Measurements from ENCODE around the gene DPH3. TPM values are rescaled to one million over a fixed set of nuclear protein-coding genes. Genes with fewer than 3 reads are reported as not detected.

DPH3 gene
- total and polyA plus RNA-seq, 2 donors (not counting 3 experiments of a cell fraction or from before 2014, with no cell fraction given) = 7.7 to 28.7 TPM

DNA sequence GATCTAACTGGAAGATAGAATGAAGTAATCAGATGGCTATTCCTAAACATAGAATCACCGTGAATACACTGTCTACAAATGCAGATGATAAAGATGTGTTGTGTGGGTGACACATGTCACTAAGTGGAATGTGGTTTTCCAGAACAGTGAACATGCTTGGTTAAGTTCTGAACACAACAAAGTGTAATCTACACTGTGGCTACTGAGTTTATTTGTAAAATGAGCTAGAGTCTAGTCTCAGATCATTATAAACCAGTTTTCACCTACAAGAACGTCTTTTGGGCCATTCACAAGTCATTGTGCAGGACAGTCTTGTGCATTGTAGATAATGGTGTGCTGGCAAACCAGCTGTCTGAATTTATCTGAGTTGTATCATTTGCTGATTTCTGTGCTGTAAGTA lies 35.6 kb upstream of the DPH3 start:
- intact Hi-C loops (cut with micrococcal nuclease) (no loop called here), dilution Hi-C loops (cut with MboI; ENCODE audit: extremely low pct_ligation_motif_present, low sequenced_read_pairs) (no loop called here)
- no peaks in the 10 kb centered on the region for H3K9me3 ChIP-seq (replicated peaks; ENCODE audit: control insufficient read depth, insufficient read depth, low read length)
- no TSS peak for BruUV-seq (replicated peaks)
- no peak overlapping the region for H3K9ac ChIP-seq (replicated peaks; ENCODE audit: extremely low read depth, insufficient read depth, low read length)
- no peaks in the 10 kb centered on the region for H3K9me1 ChIP-seq (replicated peaks; ENCODE audit: control insufficient read depth, extremely low read depth, insufficient read depth, low read length)
- ChIA-PET CTCF (interaction anchor here (1.0 to 2.0 kb wide), 2 partner anchors 10 to 250 kb away, joined by 3 to 12 read pairs; no protein-coding TSS in a partner anchor), POLR2A (no interaction called here)
- no peaks in the 10 kb centered on the region for H4K20me1 ChIP-seq (replicated peaks; ENCODE audit: control insufficient read depth, extremely low read depth, insufficient read depth, low read length)
- TF ChIP-seq POLR2A (IDR thresholded peaks at IDR 0.05; ENCODE audit: low read depth, low read length) (no peak), EZH2 (IDR thresholded peaks at IDR 0.05; ENCODE audit: borderline replicate concordance, low read depth, low read length, severe bottlenecking) (no peak), JUN (IDR thresholded peaks at IDR 0.05; ENCODE audit: borderline replicate concordance, insufficient read depth, insufficient read length, low read depth) (no peak), FOS (IDR thresholded peaks at IDR 0.05; ENCODE audit: borderline replicate concordance, insufficient read depth, low read length) (no peak), GATA2 (IDR thresholded peaks at IDR 0.05; ENCODE audit: insufficient read depth, insufficient read length, low read depth, low read length) (no peak), POLR2AphosphoS5 (IDR thresholded peaks at IDR 0.05; ENCODE audit: insufficient read depth, low read depth, low read length) (no peak)
- TF ChIP-seq, protein P1, sequence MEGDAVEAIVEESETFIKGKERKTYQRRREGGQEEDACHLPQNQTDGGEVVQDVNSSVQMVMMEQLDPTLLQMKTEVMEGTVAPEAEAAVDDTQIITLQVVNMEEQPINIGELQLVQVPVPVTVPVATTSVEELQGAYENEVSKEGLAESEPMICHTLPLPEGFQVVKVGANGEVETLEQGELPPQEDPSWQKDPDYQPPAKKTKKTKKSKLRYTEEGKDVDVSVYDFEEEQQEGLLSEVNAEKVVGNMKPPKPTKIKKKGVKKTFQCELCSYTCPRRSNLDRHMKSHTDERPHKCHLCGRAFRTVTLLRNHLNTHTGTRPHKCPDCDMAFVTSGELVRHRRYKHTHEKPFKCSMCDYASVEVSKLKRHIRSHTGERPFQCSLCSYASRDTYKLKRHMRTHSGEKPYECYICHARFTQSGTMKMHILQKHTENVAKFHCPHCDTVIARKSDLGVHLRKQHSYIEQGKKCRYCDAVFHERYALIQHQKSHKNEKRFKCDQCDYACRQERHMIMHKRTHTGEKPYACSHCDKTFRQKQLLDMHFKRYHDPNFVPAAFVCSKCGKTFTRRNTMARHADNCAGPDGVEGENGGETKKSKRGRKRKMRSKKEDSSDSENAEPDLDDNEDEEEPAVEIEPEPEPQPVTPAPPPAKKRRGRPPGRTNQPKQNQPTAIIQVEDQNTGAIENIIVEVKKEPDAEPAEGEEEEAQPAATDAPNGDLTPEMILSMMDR (IDR thresholded peaks at IDR 0.05; ENCODE audit: extremely low read depth in 1 of 2, insufficient read depth in 1 of 2, low read depth in 1 of 2, low read length in 2 of 2) = no peak
- TF ChIP-seq, protein P2, sequence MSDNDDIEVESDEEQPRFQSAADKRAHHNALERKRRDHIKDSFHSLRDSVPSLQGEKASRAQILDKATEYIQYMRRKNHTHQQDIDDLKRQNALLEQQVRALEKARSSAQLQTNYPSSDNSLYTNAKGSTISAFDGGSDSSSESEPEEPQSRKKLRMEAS (IDR thresholded peaks at IDR 0.05; ENCODE audit: insufficient read depth, insufficient read length) = no peak
- H3K4me1 ChIP-seq (ENCODE audit: control insufficient read depth, extremely low read depth, insufficient read depth, low read length) = no peaks in the 10 kb centered on the region
- H2AFZ ChIP-seq (ENCODE audit: low read depth, low read length) = no peak overlapping the region
- FAIRE-seq (no peak), DNase-seq (ENCODE audit: low read depth, low spot score) (no peak)
- H3K4me3 ChIP-seq (replicated peaks in 1 of 3; ENCODE audit: insufficient read depth in 1 of 3, low read depth in 1 of 3, low read length in 3 of 3) = no peak overlapping the region
- no peaks in the 10 kb centered on the region for H3K79me2 ChIP-seq (ENCODE audit: control insufficient read depth, insufficient read depth, low read length)
- H3K27ac ChIP-seq (ENCODE audit: insufficient read depth, low read depth, low read length) = no peak overlapping the region
- H3K36me3 ChIP-seq (ENCODE audit: control insufficient read depth in 2 of 2, extremely low read depth in 1 of 2, insufficient read depth in 2 of 2, low read length in 2 of 2) = peaks cover 0 to 5% of the 10 kb centered on the region in 2 experiments
- H3K27me3 ChIP-seq (ENCODE audit: control insufficient read depth in 2 of 2, insufficient read depth in 2 of 2, low read length in 2 of 2) = no peaks in the 10 kb centered on the region
- H3K4me2 ChIP-seq (ENCODE audit: insufficient read depth, low read length) = no peak overlapping the region
